GM12864 (cell line): ENCODE data around the gene TPRN.

Source experiments
- DNase-seq: peaks from one replicate; pipeline ENCODE4 v3.0.0-alpha.2; 2011; ENCODE audit warnings: low read depth
- H3K4me3 ChIP-seq: 2 replicates; pipeline ENCODE4 v1.5.1; 2011; ENCODE audit warnings: mild to moderate bottlenecking, low read depth, low read length, control low read depth
- TF ChIP-seq, protein P1 (sequence below): IDR thresholded peaks from 2 replicates; pipeline ENCODE4 v1.5.1; 2011; ENCODE audit warnings: low read depth, mild to moderate bottlenecking, moderate library complexity, low read length, control low read depth, inconsistent platforms; ENCODE audit errors: missing control alignments

The TPRN gene

DNA sequence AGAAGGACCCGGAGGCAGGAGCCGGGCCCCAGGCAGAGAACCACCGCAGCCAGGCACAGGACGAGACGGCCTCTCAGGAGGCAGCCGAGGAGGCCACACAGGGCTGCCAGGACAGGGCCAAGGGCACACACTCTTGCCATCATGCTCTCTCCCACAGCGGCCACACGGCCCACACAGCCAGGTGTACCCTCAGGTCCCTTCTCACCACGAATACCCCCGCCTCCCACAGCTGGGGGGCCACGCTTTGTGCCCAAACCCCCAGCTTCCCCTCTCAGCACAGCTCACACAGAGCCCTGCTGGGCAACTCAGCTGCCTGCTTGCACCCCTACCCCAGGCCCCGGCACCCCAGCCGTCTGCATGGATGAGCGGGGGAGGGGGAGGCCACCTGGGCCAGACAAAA is 6.8 kb downstream of the TPRN start:
- TF ChIP-seq, protein P1, sequence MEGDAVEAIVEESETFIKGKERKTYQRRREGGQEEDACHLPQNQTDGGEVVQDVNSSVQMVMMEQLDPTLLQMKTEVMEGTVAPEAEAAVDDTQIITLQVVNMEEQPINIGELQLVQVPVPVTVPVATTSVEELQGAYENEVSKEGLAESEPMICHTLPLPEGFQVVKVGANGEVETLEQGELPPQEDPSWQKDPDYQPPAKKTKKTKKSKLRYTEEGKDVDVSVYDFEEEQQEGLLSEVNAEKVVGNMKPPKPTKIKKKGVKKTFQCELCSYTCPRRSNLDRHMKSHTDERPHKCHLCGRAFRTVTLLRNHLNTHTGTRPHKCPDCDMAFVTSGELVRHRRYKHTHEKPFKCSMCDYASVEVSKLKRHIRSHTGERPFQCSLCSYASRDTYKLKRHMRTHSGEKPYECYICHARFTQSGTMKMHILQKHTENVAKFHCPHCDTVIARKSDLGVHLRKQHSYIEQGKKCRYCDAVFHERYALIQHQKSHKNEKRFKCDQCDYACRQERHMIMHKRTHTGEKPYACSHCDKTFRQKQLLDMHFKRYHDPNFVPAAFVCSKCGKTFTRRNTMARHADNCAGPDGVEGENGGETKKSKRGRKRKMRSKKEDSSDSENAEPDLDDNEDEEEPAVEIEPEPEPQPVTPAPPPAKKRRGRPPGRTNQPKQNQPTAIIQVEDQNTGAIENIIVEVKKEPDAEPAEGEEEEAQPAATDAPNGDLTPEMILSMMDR, result no peak
- H3K4me3 ChIP-seq, result no peak overlapping the region
- no peak for DNase-seq

DNA sequence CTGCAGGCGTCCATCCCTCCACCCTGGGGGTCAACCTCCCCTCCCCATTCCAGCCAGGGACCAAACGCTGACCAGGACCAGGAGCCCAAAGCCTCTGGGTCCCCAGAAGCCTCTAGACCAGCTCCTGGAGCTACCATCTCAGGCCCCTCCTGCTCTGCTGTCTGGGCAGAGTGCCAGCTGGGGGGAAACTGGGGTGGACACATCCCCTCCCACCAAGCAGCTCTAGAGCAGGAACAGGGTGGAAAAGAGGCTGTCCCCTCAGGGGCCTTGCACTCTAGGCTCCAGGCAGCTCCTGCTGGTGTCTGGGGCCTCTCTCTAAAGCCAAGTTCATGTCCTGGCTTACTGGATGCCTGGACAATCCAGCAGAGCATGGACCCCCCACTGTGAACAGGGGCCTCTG is 7.7 kb downstream of the TPRN start:
- H3K4me3 ChIP-seq, result no peak overlapping the region
- TF ChIP-seq, protein P1, result no peak
- no peak for DNase-seq

DNA sequence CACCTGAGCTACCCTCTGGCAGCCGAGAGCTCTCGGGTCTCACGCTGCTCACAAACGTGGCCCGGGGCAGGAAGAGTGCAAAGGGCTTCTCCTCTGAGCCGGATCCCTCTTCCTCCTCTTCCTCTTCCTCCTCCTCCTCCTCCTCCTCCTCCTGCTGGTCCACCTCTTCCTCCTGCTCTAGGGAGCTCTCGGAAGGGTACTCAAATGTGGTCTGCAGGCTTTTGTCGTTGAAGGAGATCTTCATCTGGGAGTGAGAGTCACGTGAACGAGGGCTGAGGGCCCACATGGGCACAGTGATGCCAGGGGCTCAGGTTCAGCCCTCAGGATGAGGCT is 8.1 kb downstream of the TPRN start:
- TF ChIP-seq, protein P1, result no peak
- DNase-seq, result no peak
- no peak overlapping the region for H3K4me3 ChIP-seq

DNA sequence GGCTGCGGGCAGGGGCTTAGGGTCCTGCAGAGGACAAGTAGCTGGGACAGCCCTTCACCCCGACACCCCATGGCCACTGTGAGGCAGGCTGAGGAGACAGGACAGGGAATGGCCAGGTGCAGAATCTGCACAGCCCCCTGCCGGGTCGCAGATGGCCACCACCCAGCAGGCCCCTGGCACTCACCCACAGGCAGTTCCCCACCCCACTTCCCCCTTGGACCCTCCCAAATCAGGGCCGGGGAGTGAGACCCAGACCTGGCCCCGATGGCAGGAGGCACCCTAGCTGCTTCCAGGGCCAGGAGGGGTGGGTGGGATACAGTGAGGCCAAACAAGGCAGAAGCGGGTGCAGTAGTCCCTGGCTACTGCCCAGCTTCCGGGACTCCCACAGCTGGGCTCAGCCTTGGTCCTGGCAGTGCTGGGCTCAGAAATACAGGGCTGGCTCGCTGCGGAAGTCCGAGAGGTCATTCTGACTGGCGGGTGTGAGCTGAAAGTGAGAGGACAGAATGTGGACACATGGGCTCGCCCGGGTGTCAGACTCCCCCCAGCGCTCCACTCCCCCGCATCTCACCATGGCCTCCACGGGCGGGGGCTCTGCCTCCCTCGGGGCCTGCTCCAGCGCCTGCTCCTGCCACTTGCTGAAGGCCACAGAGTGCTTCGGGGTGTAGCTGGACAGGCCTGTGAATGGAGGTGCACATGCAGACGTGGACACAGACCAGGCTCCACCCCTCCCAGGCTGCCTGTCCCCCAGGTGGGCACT is 8.7 kb downstream of the TPRN start:
- no peak for DNase-seq
- H3K4me3 ChIP-seq, result no peak overlapping the region
- TF ChIP-seq, protein P1, result no peak

DNA sequence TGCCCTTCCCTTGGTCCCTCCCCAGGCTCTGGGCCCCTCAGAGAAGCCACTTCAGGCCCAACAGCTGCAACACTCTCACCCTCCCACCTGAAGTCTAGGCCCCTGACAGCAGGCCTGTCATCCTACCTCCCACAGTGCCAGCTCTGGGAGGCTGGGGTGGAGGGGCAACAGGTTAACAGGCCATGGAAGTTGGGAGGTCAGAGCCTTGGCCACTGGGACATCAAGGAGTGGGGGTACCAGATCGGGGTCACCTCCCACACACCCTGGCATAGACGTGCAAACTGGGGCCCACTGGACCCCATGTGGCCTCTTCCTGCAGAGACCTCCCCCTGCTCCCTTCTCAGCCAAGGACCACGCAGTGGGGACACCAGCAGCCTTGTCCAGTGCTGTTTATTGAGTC is 9.3 kb downstream of the TPRN start:
- no peak for DNase-seq
- H3K4me3 ChIP-seq, result no peak overlapping the region
- TF ChIP-seq, protein P1, result no peak

DNA sequence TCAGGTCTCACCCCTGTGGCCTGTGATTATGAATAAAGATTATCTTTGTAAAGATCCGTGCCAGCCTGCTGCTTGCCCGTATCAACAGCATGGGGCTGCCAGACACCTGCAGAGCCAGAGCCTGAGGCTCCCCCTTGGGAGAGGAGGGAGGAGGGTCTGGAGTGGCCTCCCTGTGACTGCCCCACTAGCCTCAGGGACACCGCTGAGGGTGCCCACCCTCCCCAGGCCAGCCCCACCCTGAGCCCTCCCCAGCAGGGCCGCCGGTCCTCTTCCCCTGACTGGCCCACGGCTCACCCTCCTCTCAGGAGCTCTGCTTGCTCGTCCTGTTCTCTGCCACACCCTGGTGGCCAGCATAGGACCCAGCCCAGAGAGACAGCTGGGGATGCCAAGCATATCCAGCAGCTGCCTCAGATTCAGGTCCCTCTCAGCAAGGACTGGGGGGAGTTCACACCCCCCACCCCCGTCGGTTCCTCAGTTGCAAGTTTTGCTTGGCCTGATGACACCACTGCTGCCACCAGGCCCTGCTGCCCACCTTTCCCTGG is 10.2 kb downstream of the TPRN start:
- no peak overlapping the region for H3K4me3 ChIP-seq
- DNase-seq, result no peak
- TF ChIP-seq, protein P1, result no peak
